K562 (cell line): ENCODE measurements around the gene PI4K2B.

Experiments
- CTCF ChIP-seq, 3 experiments: IDR thresholded peaks in 2 of 3; conservative IDR thresholded peaks in 1 of 3; 2 replicates each; pipeline ENCODE4 v1.5.1; 2011 to 2012; ENCODE audit warnings: low read length in 3 of 3, mild to moderate bottlenecking in 3 of 3, control low read depth in 2 of 3, improper control_type of control experiment in 1 of 3, inconsistent platforms in 1 of 3, low read depth in 1 of 3, mixed read lengths in 1 of 3, moderate library complexity in 1 of 3; ENCODE audit not compliant: insufficient read depth in 2 of 3
- EZH2 ChIP-seq: IDR thresholded peaks from 2 replicates; pipeline ENCODE4 v1.6.1; 2012; ENCODE audit warnings: low read depth, mild to moderate bottlenecking, inconsistent platforms, low read length, borderline replicate concordance
- HNRNPLL ChIP-seq: fragments of 200-400 bp; formaldehyde crosslinking; IDR thresholded peaks from 2 replicates; pipeline ENCODE4 v1.6.1; 2017; ENCODE audit warnings: low read length, low read depth, mild to moderate bottlenecking; ENCODE audit not compliant: poor library complexity, severe bottlenecking
- ZNF146 ChIP-seq: IDR thresholded peaks from one replicate; pipeline ENCODE4 v1.6.1; 2018; ENCODE audit warnings: missing compliant biosample characterization; ENCODE audit not compliant: unreplicated experiment

- no peak for TF ChIP-seq HNRNPLL
- no peak for TF ChIP-seq ZNF146 (CRISPR knock-in tag)
- no peak for TF ChIP-seq EZH2
- no peak for TF ChIP-seq CTCF (IDR thresholded peaks at IDR 0.05 in 2 of 3, conservative IDR thresholded peaks at IDR 0.05 in 1 of 3; ENCODE audit: insufficient read depth in 2 of 3, low read depth in 1 of 3, low read length in 3 of 3)
Observed at GRCh38 chr4:25310066-25310802, 76.4 kb downstream of the PI4K2B start.
